H9 (cell line): ENCODE data around the gene FCRL6. TPM values are rescaled to one million over a fixed set of nuclear protein-coding genes. Genes with fewer than 3 reads are reported as not detected.

Source experiments
- DNase-seq: peaks from one replicate; pipeline ENCODE4 v3.0.0-alpha.2; 2017
- H2AFZ ChIP-seq: one replicate; pipeline ENCODE4 v1.6.1; 2013; ENCODE audit warnings: mild to moderate bottlenecking, low read length, control low read depth, moderate library complexity
- H2AK5ac ChIP-seq: 2 replicates; pipeline ENCODE4 v1.6.1; 2013; ENCODE audit warnings: low read length, control low read depth, mixed read lengths; ENCODE audit not compliant: insufficient read length
- H2BK120ac ChIP-seq: one replicate; pipeline ENCODE4 v1.6.1; 2013; ENCODE audit warnings: low read depth, mild to moderate bottlenecking, low read length, control low read depth, inconsistent platforms; ENCODE audit not compliant: poor library complexity, severe bottlenecking
- H2BK12ac ChIP-seq: 2 replicates; pipeline ENCODE4 v1.6.1; 2013; ENCODE audit warnings: low read length, control low read depth, mixed read lengths, low read depth; ENCODE audit not compliant: insufficient read length
- H2BK15ac ChIP-seq: 2 replicates; pipeline ENCODE4 v1.6.1; 2013; ENCODE audit warnings: low read depth, low read length, control low read depth
- H2BK20ac ChIP-seq: one replicate; pipeline ENCODE4 v1.6.1; 2013; ENCODE audit warnings: low read depth, mild to moderate bottlenecking, low read length, control low read depth, inconsistent platforms; ENCODE audit not compliant: poor library complexity, severe bottlenecking
- H2BK5ac ChIP-seq: 2 replicates; pipeline ENCODE4 v1.6.1; 2013; ENCODE audit warnings: low read length, control low read depth, mixed read lengths; ENCODE audit not compliant: insufficient read length
- H3K14ac ChIP-seq: 2 replicates; pipeline ENCODE4 v1.6.1; 2013; ENCODE audit warnings: low read length, control low read depth; ENCODE audit not compliant: insufficient read depth
- H3K18ac ChIP-seq: 2 replicates; pipeline ENCODE4 v1.6.1; 2013; ENCODE audit warnings: low read depth, mild to moderate bottlenecking, mixed read lengths, low read length, control low read depth; ENCODE audit not compliant: insufficient read length
- H3K23ac ChIP-seq: 2 replicates; pipeline ENCODE4 v1.6.1; 2013; ENCODE audit warnings: low read length, control low read depth, mixed read lengths, low read depth; ENCODE audit not compliant: insufficient read length
- H3K23me2 ChIP-seq: 2 replicates; pipeline ENCODE4 v1.6.1; 2013; ENCODE audit warnings: low read depth, mild to moderate bottlenecking, mixed read lengths, low read length, control low read depth; ENCODE audit not compliant: insufficient read length, poor library complexity, severe bottlenecking
- H3K27ac ChIP-seq: 2 replicates; pipeline ENCODE4 v1.5.1; 2013; ENCODE audit warnings: low read length, control low read depth, mixed read lengths, low read depth; ENCODE audit not compliant: insufficient read length
- H3K27me3 ChIP-seq: 2 replicates; pipeline ENCODE4 v1.6.1; 2013; ENCODE audit warnings: low read length, control low read depth, inconsistent platforms; ENCODE audit not compliant: insufficient read depth
- H3K4ac ChIP-seq: 2 replicates; pipeline ENCODE4 v1.6.1; 2013; ENCODE audit warnings: low read depth, mild to moderate bottlenecking, control low read depth, inconsistent platforms, low read length, moderate library complexity
- H3K4me1 ChIP-seq: 2 replicates; pipeline ENCODE4 v1.6.1; 2013; ENCODE audit warnings: low read length, control low read depth, inconsistent platforms; ENCODE audit not compliant: insufficient read depth
- H3K4me2 ChIP-seq: 2 replicates; pipeline ENCODE4 v1.6.1; 2013; ENCODE audit warnings: low read length, control low read depth, mixed read lengths; ENCODE audit not compliant: insufficient read length, insufficient read depth
- H3K56ac ChIP-seq: 2 replicates; pipeline ENCODE4 v1.6.1; 2013; ENCODE audit warnings: low read depth, mild to moderate bottlenecking, mixed read lengths, low read length, control low read depth; ENCODE audit not compliant: insufficient read length
- H3K79me1 ChIP-seq: 2 replicates; pipeline ENCODE4 v1.6.1; 2013; ENCODE audit warnings: low read depth, mild to moderate bottlenecking, moderate library complexity, low read length, control low read depth, inconsistent platforms; ENCODE audit not compliant: insufficient read depth, poor library complexity, severe bottlenecking
- H3K79me2 ChIP-seq: 2 replicates; pipeline ENCODE4 v1.6.1; 2013; ENCODE audit warnings: low read length, control low read depth, inconsistent platforms; ENCODE audit not compliant: insufficient read depth
- H3K9ac ChIP-seq: 2 replicates; pipeline ENCODE4 v1.6.1; 2013; ENCODE audit warnings: low read length, control low read depth, mixed read lengths; ENCODE audit not compliant: insufficient read length; ENCODE audit errors: extremely low read depth
- H3K9me3 ChIP-seq: one replicate; pipeline ENCODE4 v1.6.1; 2013; ENCODE audit warnings: low read depth, low read length, inconsistent platforms; ENCODE audit not compliant: control insufficient read depth
- H3T11ph ChIP-seq: one replicate; pipeline ENCODE4 v1.6.1; 2013; ENCODE audit warnings: mild to moderate bottlenecking, low read length, control low read depth, inconsistent platforms
- H4K20me1 ChIP-seq: one replicate; pipeline ENCODE4 v1.6.1; 2013; ENCODE audit not compliant: control insufficient read depth, insufficient read length, insufficient read depth
- H4K5ac ChIP-seq: 2 replicates; pipeline ENCODE4 v1.6.1; 2013; ENCODE audit warnings: low read depth, mild to moderate bottlenecking, mixed read lengths, low read length, control low read depth; ENCODE audit not compliant: insufficient read length
- H4K8ac ChIP-seq: replicated peaks from 2 replicates; pipeline ENCODE4 v1.6.1; 2013; ENCODE audit warnings: low read length, control low read depth, mixed read lengths, low read depth; ENCODE audit not compliant: insufficient read length
- H4K91ac ChIP-seq: 2 replicates; pipeline ENCODE4 v1.6.1; 2013; ENCODE audit warnings: low read depth, mild to moderate bottlenecking, moderate library complexity, mixed read lengths, low read length, control low read depth; ENCODE audit not compliant: insufficient read length
- H3K27ac Mint-ChIP-seq, 3 experiments: 2 replicates in 2 of 3; 3 replicates in 1 of 3; pipeline ENCODE4 v1.8.0; 2020 to 2021; ENCODE audit warnings: mixed read lengths in 3 of 3, mild to moderate bottlenecking in 1 of 3, moderate library complexity in 1 of 3
- H3K27me3 Mint-ChIP-seq: 2 replicates; pipeline ENCODE4 v1.8.0; 2021; ENCODE audit warnings: low read depth, mild to moderate bottlenecking, moderate library complexity, mixed read lengths
- H3K36me3 Mint-ChIP-seq, 3 experiments: 2 replicates in 2 of 3; 3 replicates in 1 of 3; pipeline ENCODE4 v1.8.0; 2020 to 2021; ENCODE audit warnings: low read depth in 3 of 3, mixed read lengths in 3 of 3; ENCODE audit not compliant: insufficient read depth in 1 of 3
- H3K4me1 Mint-ChIP-seq, 2 experiments: 2 replicates each; pipeline ENCODE4 v1.8.0; 2020; ENCODE audit warnings: mixed read lengths in 2 of 2
- H3K4me3 Mint-ChIP-seq, 2 experiments: 2 replicates in 1 of 2; 3 replicates in 1 of 2; pipeline ENCODE4 v1.8.0; 2020 to 2021; ENCODE audit warnings: mild to moderate bottlenecking in 2 of 2, mixed read lengths in 2 of 2, moderate library complexity in 1 of 2
- H3K9me3 Mint-ChIP-seq, 2 experiments: 2 replicates in 1 of 2; 3 replicates in 1 of 2; pipeline ENCODE4 v1.8.0; 2020; ENCODE audit warnings: mild to moderate bottlenecking in 2 of 2, mixed read lengths in 2 of 2, moderate library complexity in 1 of 2
- WGBS: extraction: QIAGEN DNeasy Blood & Tissue Kit; methylation state at CpG from one replicate; pipeline ENCODE4 v1.1.7; 2013; ENCODE audit warnings: missing lambda C conversion rate, low lambda C conversion rate, mixed read lengths; ENCODE audit not compliant: insufficient read length; ENCODE audit errors: extremely low coverage; 5-methylcytosine and 5-hydroxymethylcytosine counted together
- total RNA-seq: library from RNA; stranded (reverse); gene quantifications from 2 replicates; pipeline ENCODE4 v1.2.1, GENCODE V29; 2021
- TF ChIP-seq, protein P1 (sequence below): fragments of 200-600 bp; sonication (generic); conservative IDR thresholded peaks from 3 replicates; pipeline ENCODE4 v1.8.0; 2021; ENCODE audit warnings: antibody characterized with exemption, mild to moderate bottlenecking

The FCRL6 gene
- total RNA-seq, 1 experiment from 2014 or later = not detected

DNA sequence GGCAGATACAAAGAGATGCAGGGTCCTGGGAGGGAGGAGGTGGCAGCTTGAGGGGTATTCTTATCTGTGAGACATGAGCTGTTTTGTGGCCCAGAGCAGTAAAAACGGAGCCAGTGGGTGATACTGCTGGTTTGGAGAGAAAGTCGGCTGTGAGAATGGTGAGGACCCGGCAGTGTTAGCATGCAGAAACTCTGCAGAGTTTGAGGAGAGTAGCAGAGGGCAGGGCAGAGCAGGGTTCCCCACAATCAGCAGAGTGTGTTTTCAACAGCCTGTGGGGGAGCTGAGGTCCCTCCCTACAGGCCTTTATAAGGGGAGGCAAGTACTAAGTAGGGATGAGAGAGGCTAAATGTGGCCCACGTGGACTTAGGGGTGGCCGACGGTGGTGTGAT lies 24.9 kb downstream of the FCRL6 start:
- Histone ChIP-seq H3K4me1 (no peaks in the 10 kb centered on the region), H2BK5ac (no peak overlapping the region), H3K9ac (no peak overlapping the region), H3K79me2 (no peaks in the 10 kb centered on the region), H2BK15ac (no peak overlapping the region), H2BK120ac (no peak overlapping the region), H4K8ac (no peak overlapping the region), H2AFZ (no peak overlapping the region), H2BK20ac (no peak overlapping the region), H3K4ac (no peak overlapping the region), H4K20me1 (no peaks in the 10 kb centered on the region), H3K14ac (no peak overlapping the region), H3T11ph (no peak overlapping the region), H2AK5ac (no peak overlapping the region), H2BK12ac (no peak overlapping the region), H4K91ac (no peak overlapping the region), H4K5ac (no peak overlapping the region), H3K27me3 (no peaks in the 10 kb centered on the region), H3K56ac (no peak overlapping the region), H3K79me1 (no peaks in the 10 kb centered on the region), H3K27ac (no peak overlapping the region), H3K23me2 (no peaks in the 10 kb centered on the region), H3K4me2 (no peak overlapping the region), H3K23ac (no peak overlapping the region), H3K18ac (no peak overlapping the region), H3K9me3 (no peaks in the 10 kb centered on the region)
- H3K27me3 Mint-ChIP-seq = peaks cover 46% of the 10 kb centered on the region
- no peak overlapping the region for H3K4me3 Mint-ChIP-seq
- H3K36me3 Mint-ChIP-seq = no peaks in the 10 kb centered on the region
- H3K9me3 Mint-ChIP-seq = no peaks in the 10 kb centered on the region
- TF ChIP-seq, protein P1, sequence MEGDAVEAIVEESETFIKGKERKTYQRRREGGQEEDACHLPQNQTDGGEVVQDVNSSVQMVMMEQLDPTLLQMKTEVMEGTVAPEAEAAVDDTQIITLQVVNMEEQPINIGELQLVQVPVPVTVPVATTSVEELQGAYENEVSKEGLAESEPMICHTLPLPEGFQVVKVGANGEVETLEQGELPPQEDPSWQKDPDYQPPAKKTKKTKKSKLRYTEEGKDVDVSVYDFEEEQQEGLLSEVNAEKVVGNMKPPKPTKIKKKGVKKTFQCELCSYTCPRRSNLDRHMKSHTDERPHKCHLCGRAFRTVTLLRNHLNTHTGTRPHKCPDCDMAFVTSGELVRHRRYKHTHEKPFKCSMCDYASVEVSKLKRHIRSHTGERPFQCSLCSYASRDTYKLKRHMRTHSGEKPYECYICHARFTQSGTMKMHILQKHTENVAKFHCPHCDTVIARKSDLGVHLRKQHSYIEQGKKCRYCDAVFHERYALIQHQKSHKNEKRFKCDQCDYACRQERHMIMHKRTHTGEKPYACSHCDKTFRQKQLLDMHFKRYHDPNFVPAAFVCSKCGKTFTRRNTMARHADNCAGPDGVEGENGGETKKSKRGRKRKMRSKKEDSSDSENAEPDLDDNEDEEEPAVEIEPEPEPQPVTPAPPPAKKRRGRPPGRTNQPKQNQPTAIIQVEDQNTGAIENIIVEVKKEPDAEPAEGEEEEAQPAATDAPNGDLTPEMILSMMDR = no peak
- peak overlapping the region in 1 of 3 experiments; percentile 56; a peak in 2 of 7 replicates for H3K27ac Mint-ChIP-seq
- no CpG with 5 or more reads among the region's 6 CpGs for WGBS
- no peak for DNase-seq
- H3K4me1 Mint-ChIP-seq = peaks cover 21 to 25% of the 10 kb centered on the region in 2 experiments
